ENCODE data around the gene IFFO2. TPM values are rescaled to one million over a fixed set of nuclear protein-coding genes. Genes with fewer than 3 reads are reported as not detected.
A peak's percentile ranks its signal among the peaks of the same experiment; 100 is the strongest.

Gene IFFO2
- total and polyA plus RNA-seq, 4 donors: 6.6 to 19.7 (median 13.5) TPM

DNA sequence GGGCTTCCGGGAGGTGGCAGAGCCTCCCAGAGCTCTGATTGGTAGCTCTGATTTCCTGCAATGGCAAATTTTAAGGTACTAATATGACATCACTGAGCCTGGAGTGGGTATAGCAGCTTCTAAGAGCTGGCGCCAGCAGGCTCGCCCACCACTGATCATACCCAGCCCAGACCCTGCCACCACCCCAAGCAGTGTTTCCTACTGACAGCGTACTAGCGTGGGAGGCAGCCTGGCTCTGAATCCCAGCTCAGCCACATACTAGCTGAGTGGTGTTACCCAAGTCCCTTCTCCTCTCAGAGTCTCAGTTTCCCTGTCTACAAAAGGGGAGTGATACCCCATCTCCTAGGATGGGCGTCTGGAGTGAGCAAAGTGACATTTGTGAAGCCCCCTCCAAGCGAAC, 41.1 kb downstream of the IFFO2 start:
- Histone ChIP-seq H3K4me1 (ENCODE audit: control insufficient read depth, insufficient read depth, low read length) (peaks cover 19% of the 10 kb centered on the region), H3K27ac (ENCODE audit: low read depth, low read length) (no peak overlapping the region), H3K36me3 (ENCODE audit: control insufficient read depth, insufficient read depth, low read length) (peaks cover 80% of the 10 kb centered on the region), H3K4me3 (ENCODE audit: low read depth, low read length) (no peak overlapping the region), H3K27me3 (ENCODE audit: control insufficient read depth, insufficient read depth, low read length) (no peaks in the 10 kb centered on the region), H3K9me3 (ENCODE audit: control insufficient read depth, insufficient read depth, low read length) (no peaks in the 10 kb centered on the region)
- 75% methylated on average over 6 of the region's 7 CpGs for whole genome bisulfite sequencing (ENCODE audit: insufficient coverage)
- no peak for DNase-seq (ENCODE audit: low read depth in 4 of 6, low spot score in 6 of 6)

DNA sequence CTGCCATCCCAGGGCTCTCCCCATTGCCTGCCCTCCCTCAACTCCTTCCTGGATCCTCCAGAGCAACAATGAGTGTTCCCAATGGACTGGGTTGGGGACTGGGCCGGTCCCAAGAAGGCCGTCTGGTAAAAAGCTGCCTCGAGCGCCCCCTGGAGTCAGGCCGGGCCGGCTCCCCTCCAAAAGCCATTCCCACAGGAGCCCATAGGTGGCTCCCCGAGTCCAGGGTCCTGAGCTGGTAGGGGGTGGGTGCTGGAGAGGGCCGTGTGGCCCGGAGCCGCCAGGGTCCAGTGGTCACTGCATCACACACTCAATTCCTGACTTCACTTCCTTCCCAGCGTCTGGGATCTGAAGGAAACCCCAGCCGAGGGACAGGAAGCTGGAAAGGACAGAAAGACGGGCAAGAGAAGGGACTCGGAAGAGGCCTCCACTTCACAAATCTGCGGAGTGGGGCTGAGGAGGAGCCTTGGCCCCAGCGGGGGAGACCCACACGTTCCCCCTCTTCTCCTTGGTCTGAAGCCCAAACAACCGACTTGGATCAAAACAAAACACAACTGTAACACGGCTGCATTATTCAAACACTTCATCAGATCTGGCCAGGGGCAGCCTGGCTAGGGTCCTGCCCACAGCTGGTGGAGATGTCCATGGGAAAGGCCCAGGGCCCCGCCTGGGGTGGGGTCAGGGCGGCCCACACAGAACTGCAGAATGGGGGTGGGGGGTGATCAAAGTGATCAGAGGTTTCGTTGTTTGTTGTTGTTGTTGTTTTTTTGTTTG, 43.2 kb downstream of the IFFO2 start:
- H3K36me3 ChIP-seq (ENCODE audit: control insufficient read depth, insufficient read depth, low read length): peaks cover 84% of the 10 kb centered on the region
- H3K4me1 ChIP-seq (ENCODE audit: control insufficient read depth, insufficient read depth, low read length): peaks cover 16% of the 10 kb centered on the region
- DNase-seq (ENCODE audit: low read depth in 4 of 6, low spot score in 6 of 6): peak in 2 of 6 donors; percentile 60 to 73
- H3K27me3 ChIP-seq (ENCODE audit: control insufficient read depth, insufficient read depth, low read length): no peaks in the 10 kb centered on the region
- H3K9me3 ChIP-seq (ENCODE audit: control insufficient read depth, insufficient read depth, low read length): no peaks in the 10 kb centered on the region
- no peak overlapping the region for H3K27ac ChIP-seq (ENCODE audit: low read depth, low read length)
- 33% methylated on average over 13 of the region's 22 CpGs for WGBS (ENCODE audit: insufficient coverage)
- no peak overlapping the region for H3K4me3 ChIP-seq (ENCODE audit: low read depth, low read length)

DNA sequence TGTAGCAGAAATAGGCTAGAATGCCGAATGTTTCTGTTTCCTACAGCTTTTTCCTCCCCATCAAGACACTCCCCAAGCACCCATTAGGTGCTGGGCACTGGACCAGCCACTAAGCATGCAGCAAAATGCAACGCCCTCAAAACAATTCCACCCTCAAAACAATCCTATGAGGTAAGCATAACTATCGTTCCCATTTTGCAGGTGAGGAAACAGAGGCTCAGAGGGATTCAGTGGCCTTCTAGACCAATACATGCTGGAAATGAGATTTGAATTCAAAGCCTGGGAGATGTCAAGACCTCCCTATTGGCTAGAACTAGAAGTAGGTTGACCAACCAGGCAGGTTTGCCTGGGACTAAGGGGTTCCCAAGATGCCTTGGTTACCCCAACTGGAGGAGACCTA, 43.9 kb downstream of the IFFO2 start:
- Histone ChIP-seq H3K27ac (ENCODE audit: low read depth, low read length) (no peak overlapping the region), H3K4me3 (ENCODE audit: low read depth, low read length) (no peak overlapping the region), H3K9me3 (ENCODE audit: control insufficient read depth, insufficient read depth, low read length) (no peaks in the 10 kb centered on the region), H3K27me3 (ENCODE audit: control insufficient read depth, insufficient read depth, low read length) (no peaks in the 10 kb centered on the region), H3K4me1 (ENCODE audit: control insufficient read depth, insufficient read depth, low read length) (peaks cover 23% of the 10 kb centered on the region), H3K36me3 (ENCODE audit: control insufficient read depth, insufficient read depth, low read length) (peaks cover 83% of the 10 kb centered on the region)
- WGBS (ENCODE audit: insufficient coverage): 90% methylated on average over 3 of the region's 3 CpGs
- DNase-seq (ENCODE audit: low read depth in 4 of 6, low spot score in 6 of 6): no peak

DNA sequence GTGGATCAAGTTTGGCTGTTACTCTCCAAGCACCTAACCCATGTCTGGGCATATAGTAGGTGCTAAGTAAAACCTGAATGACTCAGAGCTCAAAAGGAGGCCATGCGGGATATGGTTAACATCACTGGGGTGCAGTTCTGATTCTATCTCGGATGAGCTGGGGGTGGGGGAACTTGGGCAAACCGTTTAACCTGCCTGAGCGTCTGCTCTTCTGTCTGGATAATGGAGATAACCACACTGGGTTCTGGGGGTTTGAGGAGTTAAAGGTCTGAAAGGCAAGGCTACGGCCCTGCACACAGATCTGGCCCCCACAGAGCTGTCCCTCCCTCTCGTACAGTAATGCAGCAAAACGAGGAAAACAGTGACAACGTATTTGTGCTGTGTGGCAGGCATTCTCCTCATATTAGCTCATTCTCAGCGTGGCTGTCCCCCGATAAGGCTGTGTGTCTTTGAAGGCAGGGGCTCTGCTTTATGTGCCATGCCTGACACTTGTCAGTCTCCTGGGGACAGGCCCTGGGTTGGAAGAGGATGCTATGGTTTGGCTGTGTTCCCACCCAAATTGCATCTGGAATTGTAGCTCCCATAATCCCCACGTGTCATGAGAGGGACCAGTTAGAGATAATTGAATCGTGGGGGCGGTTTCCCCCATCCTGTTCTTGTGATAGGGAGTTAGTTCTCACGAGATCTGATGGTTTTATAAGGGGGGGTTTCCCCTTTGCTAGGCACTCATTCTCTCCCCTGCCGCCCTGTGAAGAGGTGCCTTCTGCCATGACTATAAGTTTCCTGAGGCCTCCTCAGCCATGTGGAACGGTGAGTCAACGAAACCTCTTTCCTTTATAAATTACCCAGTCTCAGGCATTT, 47.3 kb downstream of the IFFO2 start:
- Histone ChIP-seq H3K4me3 (ENCODE audit: low read depth, low read length) (no peak overlapping the region), H3K4me1 (ENCODE audit: control insufficient read depth, insufficient read depth, low read length) (peaks cover 26% of the 10 kb centered on the region), H3K27me3 (ENCODE audit: control insufficient read depth, insufficient read depth, low read length) (no peaks in the 10 kb centered on the region), H3K9me3 (ENCODE audit: control insufficient read depth, insufficient read depth, low read length) (no peaks in the 10 kb centered on the region), H3K36me3 (ENCODE audit: control insufficient read depth, insufficient read depth, low read length) (peaks cover 66% of the 10 kb centered on the region), H3K27ac (ENCODE audit: low read depth, low read length) (no peak overlapping the region)
- DNase-seq (ENCODE audit: low read depth in 4 of 6, low spot score in 6 of 6): no peak
- WGBS (ENCODE audit: insufficient coverage): 84% methylated on average over 9 of the region's 17 CpGs

DNA sequence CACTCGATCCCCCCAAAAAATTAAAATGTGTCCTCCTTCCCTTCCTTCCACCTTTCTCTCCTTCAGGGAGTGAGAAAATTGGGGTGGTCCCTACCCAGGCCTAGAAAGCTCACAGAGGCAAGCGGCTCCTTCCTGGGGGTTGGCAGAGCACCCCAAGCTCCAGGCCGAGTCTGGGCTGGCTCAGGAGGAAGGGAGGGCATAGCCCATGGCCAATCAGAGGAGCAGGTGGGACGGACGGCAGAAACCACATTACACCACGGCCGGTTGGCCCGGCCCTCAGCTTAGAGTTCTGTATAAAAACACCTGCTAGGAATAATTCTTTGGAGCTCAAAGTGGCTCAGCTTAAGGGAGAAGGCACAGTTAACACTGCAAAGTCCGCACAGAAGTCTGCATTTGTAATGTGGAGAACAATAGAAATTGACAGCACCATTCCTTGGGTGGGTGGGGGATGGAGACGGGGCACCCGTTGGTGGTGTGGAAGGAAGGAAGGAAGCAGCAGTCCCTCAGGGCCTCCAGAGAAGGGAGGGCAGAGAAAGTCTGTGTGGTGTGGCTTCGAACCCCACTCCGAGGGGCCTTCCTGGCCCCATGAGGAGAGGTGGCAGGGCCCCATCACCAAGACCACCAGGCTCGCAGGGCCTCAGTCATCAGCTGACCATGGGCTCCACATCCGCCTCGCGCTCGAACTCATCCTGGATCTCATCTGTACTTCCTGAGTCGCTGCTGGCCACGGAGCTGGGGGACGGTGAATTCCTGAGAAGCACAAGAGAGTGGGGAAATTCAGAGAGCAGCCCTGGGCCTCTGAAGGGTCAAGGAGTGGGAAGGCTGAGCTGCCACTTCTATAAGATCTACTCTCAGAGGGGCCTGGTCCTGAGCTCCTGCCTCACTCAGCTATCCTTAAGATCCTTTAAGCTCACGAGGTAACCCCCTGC, 48.3 kb downstream of the IFFO2 start:
- no peaks in the 10 kb centered on the region for H3K27me3 ChIP-seq (ENCODE audit: control insufficient read depth, insufficient read depth, low read length)
- H3K4me1 ChIP-seq (ENCODE audit: control insufficient read depth, insufficient read depth, low read length): peaks cover 23% of the 10 kb centered on the region
- H3K9me3 ChIP-seq (ENCODE audit: control insufficient read depth, insufficient read depth, low read length): no peaks in the 10 kb centered on the region
- no peak for DNase-seq (ENCODE audit: low read depth in 4 of 6, low spot score in 6 of 6)
- H3K36me3 ChIP-seq (ENCODE audit: control insufficient read depth, insufficient read depth, low read length): peaks cover 61% of the 10 kb centered on the region
- H3K27ac ChIP-seq (ENCODE audit: low read depth, low read length): no peak overlapping the region
- H3K4me3 ChIP-seq (ENCODE audit: low read depth, low read length): no peak overlapping the region
- WGBS (ENCODE audit: insufficient coverage): 63% methylated on average over 21 of the region's 22 CpGs

DNA sequence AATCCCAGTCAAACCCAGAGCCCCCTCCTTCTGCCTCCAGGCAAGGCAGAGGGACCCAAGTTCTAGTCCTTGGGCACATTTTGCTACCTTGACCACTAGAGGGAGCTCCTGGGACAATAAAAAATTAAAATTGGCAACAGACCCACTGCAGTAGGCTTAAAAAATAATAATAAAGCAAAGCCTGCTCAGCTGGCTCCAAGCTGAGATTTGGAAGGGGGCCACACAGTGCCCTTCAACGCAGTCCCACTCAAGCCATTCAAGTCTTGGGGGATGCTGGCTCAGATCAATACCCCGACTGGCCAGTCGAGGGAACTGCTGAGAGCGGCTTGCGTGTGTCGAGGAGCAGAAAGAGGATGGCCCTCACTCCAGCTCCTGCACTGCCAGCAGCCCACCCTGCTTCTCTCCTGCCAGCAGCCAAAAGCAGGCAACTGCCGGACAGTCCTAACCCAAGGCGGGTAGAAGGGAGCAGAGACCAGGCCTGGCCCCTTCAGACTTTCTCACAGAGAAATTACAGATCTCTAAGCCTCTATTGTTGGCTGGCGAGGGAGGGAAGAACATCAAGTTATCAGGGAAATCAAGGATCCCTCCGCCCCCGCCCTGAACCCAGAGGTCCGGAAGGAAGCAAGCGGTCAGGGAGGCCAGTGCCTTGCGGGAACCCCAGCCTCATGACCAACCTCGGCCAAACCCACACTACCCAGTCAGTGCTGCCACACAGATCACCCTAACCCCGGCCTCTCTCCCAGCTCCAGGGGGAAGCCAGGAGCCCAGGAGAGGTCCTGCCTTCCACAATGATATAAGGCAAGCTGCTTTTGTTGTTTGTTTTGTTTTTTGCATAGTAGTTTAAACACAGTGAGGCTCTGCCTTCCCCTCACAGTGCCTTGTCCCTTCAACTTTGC, 49.2 kb downstream of the IFFO2 start:
- H3K4me1 ChIP-seq (ENCODE audit: control insufficient read depth, insufficient read depth, low read length): peaks cover 23% of the 10 kb centered on the region
- peak in 2 of 6 donors; percentile 88 to 91 for DNase-seq (ENCODE audit: low read depth in 4 of 6, low spot score in 6 of 6)
- H3K27me3 ChIP-seq (ENCODE audit: control insufficient read depth, insufficient read depth, low read length): no peaks in the 10 kb centered on the region
- WGBS (ENCODE audit: insufficient coverage): 2% methylated on average over 6 of the region's 16 CpGs
- peaks cover 57% of the 10 kb centered on the region for H3K36me3 ChIP-seq (ENCODE audit: control insufficient read depth, insufficient read depth, low read length)
- no peaks in the 10 kb centered on the region for H3K9me3 ChIP-seq (ENCODE audit: control insufficient read depth, insufficient read depth, low read length)
- H3K4me3 ChIP-seq (ENCODE audit: low read depth, low read length): no peak overlapping the region
- peak overlapping the region; percentile 29 for H3K27ac ChIP-seq (ENCODE audit: low read depth, low read length)

DNA sequence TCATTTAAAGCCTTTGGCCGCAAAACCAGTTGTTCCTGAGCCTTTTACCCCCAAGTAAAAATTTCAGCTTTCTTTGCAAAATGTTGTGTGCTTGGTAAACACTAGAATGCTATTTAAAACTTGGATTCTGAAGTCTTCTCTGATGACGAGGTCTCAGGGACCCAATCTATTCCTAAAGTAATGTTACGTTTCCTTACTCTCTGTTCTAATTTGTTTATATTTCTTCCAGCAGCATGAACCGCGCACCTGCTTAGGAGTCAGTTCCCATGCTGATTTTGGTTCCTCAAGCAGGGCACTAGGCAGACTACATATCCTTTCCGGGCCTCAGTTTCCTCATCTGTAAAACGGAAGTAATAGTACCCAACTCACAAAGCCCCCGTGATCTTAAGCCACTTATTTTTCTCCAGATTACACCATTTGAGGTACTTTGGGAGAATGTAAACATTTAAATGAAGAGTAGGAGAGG, 53.2 kb downstream of the IFFO2 start:
- no peaks in the 10 kb centered on the region for H3K9me3 ChIP-seq (ENCODE audit: control insufficient read depth, insufficient read depth, low read length)
- peak overlapping the region; percentile 77 for H3K4me3 ChIP-seq (ENCODE audit: low read depth, low read length)
- DNase-seq (ENCODE audit: low read depth in 4 of 6, low spot score in 6 of 6): no peak
- peak overlapping the region; percentile 93 for H3K27ac ChIP-seq (ENCODE audit: low read depth, low read length)
- WGBS (ENCODE audit: insufficient coverage): 73% methylated on average over 3 of the region's 8 CpGs
- H3K36me3 ChIP-seq (ENCODE audit: control insufficient read depth, insufficient read depth, low read length): peaks cover 28% of the 10 kb centered on the region
- H3K4me1 ChIP-seq (ENCODE audit: control insufficient read depth, insufficient read depth, low read length): peaks cover 43% of the 10 kb centered on the region
- no peaks in the 10 kb centered on the region for H3K27me3 ChIP-seq (ENCODE audit: control insufficient read depth, insufficient read depth, low read length)

DNA sequence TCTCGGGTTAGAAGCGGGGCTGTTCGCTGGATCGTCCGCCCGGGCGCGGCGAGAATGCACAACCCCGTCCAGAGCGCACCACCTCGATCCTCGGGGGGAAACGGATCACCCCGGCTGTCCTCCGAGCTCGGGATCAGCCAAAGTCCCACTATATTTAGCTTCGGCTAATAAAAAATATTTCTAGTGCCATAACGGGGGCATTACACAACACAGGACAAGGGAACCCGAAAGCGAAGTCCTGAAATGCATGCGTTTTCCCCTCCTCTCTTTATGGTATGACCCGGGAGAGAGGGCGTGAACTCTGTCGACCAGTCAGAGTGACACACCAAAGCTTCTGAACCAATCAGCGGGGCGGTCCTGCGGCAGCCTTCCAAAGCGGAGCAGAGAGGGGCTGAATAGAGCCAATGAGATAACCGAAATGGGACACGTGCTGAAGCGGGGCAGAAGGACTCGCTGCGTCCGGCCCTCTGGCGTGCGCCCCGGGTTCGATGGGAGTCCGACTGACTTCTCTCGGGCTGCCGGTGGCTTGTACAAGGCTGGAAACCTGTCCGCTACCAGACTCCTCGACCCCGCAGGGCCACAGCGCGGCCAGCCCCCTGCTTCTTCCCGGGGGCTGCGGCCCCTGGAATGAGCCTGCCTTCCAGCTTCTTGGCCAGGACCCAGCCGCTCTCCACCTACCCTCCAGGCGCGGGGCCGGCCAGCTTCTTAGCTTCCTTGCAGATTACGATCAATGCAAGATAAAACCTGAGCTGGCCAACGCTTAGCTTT, 53.8 kb downstream of the IFFO2 start, which contains the start of gene ALDH4A1:
Gene ALDH4A1 (minus strand): TSS at position 33 of the 768 bp plus-strand sequence. CDS start 32 bp downstream, at position 1.
- Histone ChIP-seq H3K36me3 (ENCODE audit: control insufficient read depth, insufficient read depth, low read length) (peaks cover 23% of the 10 kb centered on the region), H3K27ac (ENCODE audit: low read depth, low read length) (peak within 1 kb of the TSS; percentile 93), H3K4me1 (ENCODE audit: control insufficient read depth, insufficient read depth, low read length) (peaks cover 37% of the 10 kb centered on the region), H3K9me3 (ENCODE audit: control insufficient read depth, insufficient read depth, low read length) (no peaks in the 10 kb centered on the region), H3K4me3 (ENCODE audit: low read depth, low read length) (peak within 1 kb of the TSS; percentile 77), H3K27me3 (ENCODE audit: control insufficient read depth, insufficient read depth, low read length) (no peaks in the 10 kb centered on the region)
- peak; percentile 95 to 99 (median 97) for DNase-seq (ENCODE audit: low read depth in 4 of 6, low spot score in 6 of 6)
- under 1% methylated on average over 54 of the region's 55 CpGs for WGBS (ENCODE audit: insufficient coverage)
